ENCODE data around the gene FIGNL2.
A peak's percentile ranks its signal among the peaks of the same experiment; 100 is the strongest.

The FIGNL2 gene

GRCh38 chr12:51890133-51890464, 41.6 kb upstream of the FIGNL2 start:
- H2AFZ ChIP-seq (ENCODE audit: low read length), result peak overlapping the region; percentile 15
- H3K14ac ChIP-seq (ENCODE audit: low read length), result no peak overlapping the region
- no peak overlapping the region for H3K18ac ChIP-seq (ENCODE audit: low read length)
- H2BK5ac ChIP-seq (ENCODE audit: low read length), result no peak overlapping the region
- H3K4ac ChIP-seq (ENCODE audit: low read length), result no peak overlapping the region
- no peaks in the 10 kb centered on the region for H3K79me1 ChIP-seq (ENCODE audit: low read depth, low read length)
- no peak for DNase-seq (ENCODE audit: low spot score)
- H3K23ac ChIP-seq (ENCODE audit: low read depth, low read length, poor library complexity), result no peak overlapping the region
- H2BK120ac ChIP-seq (ENCODE audit: low read depth, low read length), result no peak overlapping the region
- H3K27me3 ChIP-seq (ENCODE audit: control insufficient read depth in 3 of 3, insufficient read depth in 3 of 3, low read depth in 1 of 3, low read length in 3 of 3), result peaks cover 0 to 10% (median 0%) of the 10 kb centered on the region in 3 experiments
- peaks cover 2 to 3% of the 10 kb centered on the region in 2 donors for H3K9me3 ChIP-seq (replicated peaks in 1 of 2; ENCODE audit: control insufficient read depth in 2 of 2, insufficient read depth in 1 of 2, low read depth in 1 of 2, low read length in 2 of 2)
- no CpG with 5 or more reads among the region's 2 CpGs for WGBS, 2 donors (ENCODE audit: extremely low coverage in 2 of 2, insufficient read length in 2 of 2, insufficient replicate concordance in 1 of 2)
- H2BK12ac ChIP-seq (ENCODE audit: low read length), result no peak overlapping the region
- H3K9ac ChIP-seq (ENCODE audit: low read depth, low read length, poor library complexity), result no peak overlapping the region
- no peak overlapping the region for H3K27ac ChIP-seq (replicated peaks; ENCODE audit: low read length)
- H4K8ac ChIP-seq (ENCODE audit: low read depth, low read length), result no peak overlapping the region
- H3K36me3 ChIP-seq (replicated peaks in 1 of 2; ENCODE audit: control insufficient read depth in 2 of 2, insufficient read depth in 2 of 2, low read length in 2 of 2), result no peaks in the 10 kb centered on the region
- peak overlapping the region; percentile 86 for H2AK5ac ChIP-seq (ENCODE audit: low read depth, low read length)
- no peak overlapping the region for H3K4me2 ChIP-seq (ENCODE audit: insufficient read depth, low read length, poor library complexity, severe bottlenecking)
- no peak overlapping the region for H4K91ac ChIP-seq (ENCODE audit: low read depth, low read length, poor library complexity)
- H2BK15ac ChIP-seq (ENCODE audit: low read length), result peak overlapping the region; percentile 68
- H3K4me3 ChIP-seq (ENCODE audit: low read length in 2 of 2), result no peak overlapping the region
- peaks cover 0 to 6% of the 10 kb centered on the region in 2 donors for H3K4me1 ChIP-seq (ENCODE audit: control insufficient read depth in 2 of 2, insufficient read depth in 1 of 2, low read depth in 1 of 2, low read length in 2 of 2)

- no CpG with 5 or more reads among the region's 21 CpGs for WGBS, 2 donors (ENCODE audit: extremely low coverage in 2 of 2, insufficient read length in 2 of 2, insufficient replicate concordance in 1 of 2)
- Histone ChIP-seq H3K4ac (ENCODE audit: low read length) (peak overlapping the region; percentile 94), H3K9me3 (replicated peaks in 1 of 2; ENCODE audit: control insufficient read depth in 2 of 2, insufficient read depth in 1 of 2, low read depth in 1 of 2, low read length in 2 of 2) (peaks cover 2 to 3% of the 10 kb centered on the region in 2 donors), H3K4me3 (ENCODE audit: low read length in 2 of 2) (peak overlapping the region in 1 of 2 donors; percentile 26), H2BK120ac (ENCODE audit: low read depth, low read length) (peak overlapping the region; percentile 42), H3K27me3 (ENCODE audit: control insufficient read depth in 3 of 3, insufficient read depth in 3 of 3, low read depth in 1 of 3, low read length in 3 of 3) (peaks cover 0 to 10% (median 0%) of the 10 kb centered on the region in 3 experiments), H2AFZ (ENCODE audit: low read length) (no peak overlapping the region), H3K4me2 (ENCODE audit: insufficient read depth, low read length, poor library complexity, severe bottlenecking) (no peak overlapping the region), H3K4me1 (ENCODE audit: control insufficient read depth in 2 of 2, insufficient read depth in 1 of 2, low read depth in 1 of 2, low read length in 2 of 2) (peaks cover 0 to 4% of the 10 kb centered on the region in 2 donors), H2AK5ac (ENCODE audit: low read depth, low read length) (peak overlapping the region; percentile 30), H3K23ac (ENCODE audit: low read depth, low read length, poor library complexity) (peak overlapping the region; percentile 76), H3K14ac (ENCODE audit: low read length) (peak overlapping the region; percentile 94), H2BK15ac (ENCODE audit: low read length) (peak overlapping the region; percentile 25), H3K9ac (ENCODE audit: low read depth, low read length, poor library complexity) (peak overlapping the region; percentile 32), H3K79me1 (ENCODE audit: low read depth, low read length) (no peaks in the 10 kb centered on the region), H3K36me3 (replicated peaks in 1 of 2; ENCODE audit: control insufficient read depth in 2 of 2, insufficient read depth in 2 of 2, low read length in 2 of 2) (no peaks in the 10 kb centered on the region), H2BK12ac (ENCODE audit: low read length) (no peak overlapping the region), H4K91ac (ENCODE audit: low read depth, low read length, poor library complexity) (no peak overlapping the region), H3K18ac (ENCODE audit: low read length) (peak overlapping the region; percentile 11), H4K8ac (ENCODE audit: low read depth, low read length) (no peak overlapping the region), H2BK5ac (ENCODE audit: low read length) (no peak overlapping the region), H3K27ac (replicated peaks; ENCODE audit: low read length) (no peak overlapping the region)
- no peak for DNase-seq (ENCODE audit: low spot score)
Measured at GRCh38 chr12:51889216-51890132, 41.0 kb upstream of the FIGNL2 start.

DNA sequence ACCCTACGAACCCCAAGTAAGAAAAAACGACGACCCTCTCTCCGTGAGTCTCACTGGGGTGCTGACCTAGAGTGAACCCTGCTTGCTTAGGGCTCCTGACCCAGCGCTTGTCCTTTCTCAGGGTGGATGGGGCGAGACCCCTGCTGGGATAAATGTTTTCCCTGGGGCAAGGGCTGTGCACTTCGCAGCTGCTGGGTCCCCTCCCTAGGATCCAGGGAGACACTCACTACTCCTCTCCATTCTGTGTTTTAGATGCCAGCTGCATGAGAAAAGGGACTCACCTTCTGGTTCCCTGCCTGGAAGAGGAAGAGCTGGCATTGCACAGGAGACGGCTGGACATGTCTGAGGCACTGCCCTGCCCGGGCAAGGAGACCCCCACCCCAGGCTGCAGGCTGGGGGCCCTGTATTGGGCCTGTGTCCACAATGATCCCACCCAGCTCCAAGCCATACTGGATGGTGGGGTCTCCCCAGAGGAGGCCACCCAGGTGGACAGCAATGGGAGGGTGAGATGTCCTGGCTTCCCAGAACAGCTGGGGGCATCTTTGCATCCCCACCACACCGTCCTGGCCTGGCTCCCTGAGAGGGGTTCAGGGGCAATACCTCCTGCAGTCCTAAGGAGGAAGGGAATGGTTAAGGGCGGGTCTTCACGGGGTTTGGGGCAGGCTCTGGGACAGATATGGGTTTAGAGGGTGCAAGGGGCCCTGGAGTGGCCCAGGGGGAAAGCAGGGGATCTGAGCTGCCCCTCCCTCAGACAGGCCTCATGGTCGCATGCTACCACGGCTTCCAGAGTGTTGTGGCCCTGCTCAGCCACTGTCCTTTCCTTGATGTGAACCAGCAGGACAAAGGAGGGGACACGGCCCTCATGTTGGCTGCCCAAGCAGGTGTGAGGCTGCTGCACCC, 40.0 kb upstream of the FIGNL2 start:
- peak overlapping the region; percentile 41 for H3K4me2 ChIP-seq (ENCODE audit: insufficient read depth, low read length, poor library complexity, severe bottlenecking)
- peak overlapping the region; percentile 30 for H2AK5ac ChIP-seq (ENCODE audit: low read depth, low read length)
- no peak for DNase-seq (ENCODE audit: low spot score)
- peak overlapping the region in 1 of 2 donors; percentile 26 for H3K4me3 ChIP-seq (ENCODE audit: low read length in 2 of 2)
- H3K27me3 ChIP-seq (ENCODE audit: control insufficient read depth in 3 of 3, insufficient read depth in 3 of 3, low read depth in 1 of 3, low read length in 3 of 3), result peaks cover 0 to 8% (median 0%) of the 10 kb centered on the region in 3 experiments
- H3K27ac ChIP-seq (replicated peaks; ENCODE audit: low read length), result no peak overlapping the region
- H3K36me3 ChIP-seq (replicated peaks in 1 of 2; ENCODE audit: control insufficient read depth in 2 of 2, insufficient read depth in 2 of 2, low read length in 2 of 2), result no peaks in the 10 kb centered on the region
- H3K9ac ChIP-seq (ENCODE audit: low read depth, low read length, poor library complexity), result no peak overlapping the region
- WGBS, 2 donors (ENCODE audit: extremely low coverage in 2 of 2, insufficient read length in 2 of 2, insufficient replicate concordance in 1 of 2), result no CpG with 5 or more reads among the region's 15 CpGs
- no peaks in the 10 kb centered on the region for H3K79me1 ChIP-seq (ENCODE audit: low read depth, low read length)
- H3K14ac ChIP-seq (ENCODE audit: low read length), result no peak overlapping the region
- H3K4ac ChIP-seq (ENCODE audit: low read length), result peak overlapping the region; percentile 94
- H2BK5ac ChIP-seq (ENCODE audit: low read length), result no peak overlapping the region
- peak overlapping the region; percentile 62 for H3K18ac ChIP-seq (ENCODE audit: low read length)
- peak overlapping the region; percentile 76 for H3K23ac ChIP-seq (ENCODE audit: low read depth, low read length, poor library complexity)
- peak overlapping the region; percentile 25 for H2BK15ac ChIP-seq (ENCODE audit: low read length)
- no peak overlapping the region for H4K91ac ChIP-seq (ENCODE audit: low read depth, low read length, poor library complexity)
- peaks cover 2 to 6% of the 10 kb centered on the region in 2 donors for H3K9me3 ChIP-seq (replicated peaks in 1 of 2; ENCODE audit: control insufficient read depth in 2 of 2, insufficient read depth in 1 of 2, low read depth in 1 of 2, low read length in 2 of 2)
- H3K4me1 ChIP-seq (ENCODE audit: control insufficient read depth in 2 of 2, insufficient read depth in 1 of 2, low read depth in 1 of 2, low read length in 2 of 2), result peaks cover 0 to 4% of the 10 kb centered on the region in 2 donors
- no peak overlapping the region for H2AFZ ChIP-seq (ENCODE audit: low read length)
- no peak overlapping the region for H2BK12ac ChIP-seq (ENCODE audit: low read length)
- no peak overlapping the region for H4K8ac ChIP-seq (ENCODE audit: low read depth, low read length)
- H2BK120ac ChIP-seq (ENCODE audit: low read depth, low read length), result no peak overlapping the region
